K562 (cell line): ENCODE data around the gene MTMR12. TPM values are rescaled to one million over a fixed set of nuclear protein-coding genes. Genes with fewer than 3 reads are reported as not detected.
A peak's percentile ranks its signal among the peaks of the same experiment; 100 is the strongest.

Experiments used
- E2F8 ChIP-seq: fragments of 450-650 bp; IDR thresholded peaks from 2 replicates; pipeline ENCODE4 v1.7.1; 2018; ENCODE audit warnings: mild to moderate bottlenecking, low read depth; ENCODE audit not compliant: partially characterized antibody
- FOXK1 ChIP-seq: sonication (generic); formaldehyde crosslinking; IDR thresholded peaks from 2 replicates; pipeline ENCODE4 v1.8.0; 2022; ENCODE audit warnings: missing genetic modification reagents, mild to moderate bottlenecking, borderline replicate concordance
- FUS ChIP-seq: fragments of 200-400 bp; formaldehyde crosslinking; optimal IDR thresholded peaks from 2 replicates; pipeline ENCODE3; 2017; ENCODE audit warnings: low read depth, low read length
- GATAD2B ChIP-seq: fragments of 450-650 bp; IDR thresholded peaks from 2 replicates; pipeline ENCODE4 v1.6.1; 2017; ENCODE audit warnings: mild to moderate bottlenecking, borderline replicate concordance
- KLF16 ChIP-seq: IDR thresholded peaks from 2 replicates; pipeline ENCODE4 v1.6.1; 2016; ENCODE audit warnings: antibody characterized with exemption
- MEF2A ChIP-seq: IDR thresholded peaks from 2 replicates; pipeline ENCODE4 v1.6.1; 2011; ENCODE audit warnings: low read depth, mild to moderate bottlenecking, low read length, moderate library complexity; ENCODE audit not compliant: control insufficient read depth
- NR0B1 ChIP-seq: fragments of 450-650 bp; IDR thresholded peaks from one replicate; pipeline ENCODE4 v1.6.1; 2018; ENCODE audit warnings: mild to moderate bottlenecking, moderate library complexity; ENCODE audit not compliant: partially characterized antibody
- PATZ1 ChIP-seq: fragments of 250-450 bp; sonication (Bioruptor Pico); IDR thresholded peaks from 2 replicates; pipeline ENCODE4 v1.5.0; 2020; ENCODE audit warnings: mild to moderate bottlenecking, borderline replicate concordance
- SMARCA5 ChIP-seq: fragments of 450-650 bp; IDR thresholded peaks from 2 replicates; pipeline ENCODE4 v1.6.1; 2016
- SREBF1 ChIP-seq: fragments of 150-350 bp; IDR thresholded peaks from 2 replicates; pipeline ENCODE4 v1.6.1; 2014; ENCODE audit warnings: antibody characterized with exemption, low read depth, low read length, borderline replicate concordance
- SRSF9 ChIP-seq: fragments of 200-400 bp; formaldehyde crosslinking; IDR thresholded peaks from 2 replicates; pipeline ENCODE4 v1.6.1; 2017; ENCODE audit warnings: low read depth, low read length, borderline replicate concordance
- STAT5B ChIP-seq: fragments of 250-450 bp; sonication (Bioruptor Pico); IDR thresholded peaks from 2 replicates; pipeline ENCODE4 v1.8.0; 2021; ENCODE audit warnings: mild to moderate bottlenecking, inconsistent platforms
- TAF7 ChIP-seq: fragments of 450-650 bp; IDR thresholded peaks from 2 replicates; pipeline ENCODE4 v1.6.1; 2016; ENCODE audit warnings: missing genetic modification characterization, missing compliant biosample characterization
- TCF15 ChIP-seq: fragments of 250-450 bp; sonication (Bioruptor Pico); IDR thresholded peaks from 2 replicates; pipeline ENCODE4 v1.8.0; 2022; ENCODE audit warnings: moderate library complexity, mild to moderate bottlenecking, inconsistent platforms
- ZBTB8A ChIP-seq: fragments of 450-650 bp; IDR thresholded peaks from 2 replicates; pipeline ENCODE4 v1.6.1; 2018; ENCODE audit warnings: mild to moderate bottlenecking, moderate library complexity; ENCODE audit not compliant: partially characterized antibody
- ZNF24 ChIP-seq: fragments of 450-650 bp; IDR thresholded peaks from 2 replicates; pipeline ENCODE4 v1.6.1; 2016
- ZNF609 ChIP-seq: sonication (generic); formaldehyde crosslinking; IDR thresholded peaks from 2 replicates; pipeline ENCODE4 v1.8.1; 2023; ENCODE audit warnings: missing genetic modification reagents, mild to moderate bottlenecking, borderline replicate concordance
- ZSCAN32 ChIP-seq: fragments of 450-650 bp; formaldehyde crosslinking; IDR thresholded peaks from 2 replicates; pipeline ENCODE4 v1.4.0; 2020; ENCODE audit warnings: mild to moderate bottlenecking, moderate library complexity
- polyA plus RNA-seq, 8 experiments: library from polyadenylated mRNA; depleted of rRNA in 4 of 8; stranded (reverse) in 5 of 8; unstranded in 3 of 8; fragments of >200 nt; fragmentation: Nextera tagmentation in 2 of 8; fragmentation: Illumina TruSeq in 1 of 8; extraction: Ambion mirVana in 2 of 8; extraction: Trizol in 1 of 8; gene quantifications; 2 replicates each; pipeline versions ENCODE4 v1.2.1 to v1.2.3, GENCODE V29; 2011 to 2014; ENCODE audit warnings: inconsistent platforms in 1 of 8, missing spikeins in 1 of 8
- total RNA-seq, 7 experiments: library from RNA; depleted of rRNA in 6 of 7; stranded (reverse); fragments of >200 nt in 6 of 7; fragmentation: Illumina TruSeq in 2 of 7; extraction: Trizol in 2 of 7; gene quantifications; 2 replicates each; pipeline versions ENCODE4 v1.2.1 to v1.2.3, GENCODE V29; 2011 to 2021; ENCODE audit warnings: low replicate concordance in 1 of 7

Gene MTMR12
- total and polyA plus RNA-seq, 9 of the 15 experiments (the other 6 are each of a cell fraction or from before 2014, with no cell fraction given), result 4.0 to 28.7 (median 17.1) TPM

- TF ChIP-seq SRSF9 (no peak), ZNF24 (no peak), GATAD2B (no peak), STAT5B (CRISPR knock-in tag) (no peak), FOXK1 (CRISPR knock-in tag) (no peak), SREBF1 (no peak), E2F8 (no peak), PATZ1 (no peak), TCF15 (CRISPR knock-in tag) (no peak), KLF16 (0 out of 2 replicates have a peak, but pooled peaks have one; percentile 15), FUS (no peak), TAF7 (tag) (no peak), ZBTB8A (no peak), MEF2A (no peak), NR0B1 (no peak), ZSCAN32 (no peak), ZNF609 (CRISPR knock-in tag) (no peak), SMARCA5 (peak; percentile 61; the same call in 1 of the 2 replicates)
Observed at GRCh38 chr5:32329395-32329834, 16.7 kb upstream of the MTMR12 start (continued).
